Measurements from ENCODE around the gene DGKZ. TPM values are rescaled to one million over a fixed set of nuclear protein-coding genes. Genes with fewer than 3 reads are reported as not detected.

Gene DGKZ
- polyA plus RNA-seq, 2 of the 4 experiments (the other 2 are of a cell fraction): 12.8 to 28.4 TPM

GRCh38 chr11:46367916-46368267 is 20.6 kb downstream of the DGKZ start:
- FAIRE-seq (no peak), ATAC-seq (peak in 1 of 2 experiments; percentile 4; a peak in 1 of 6 replicates), DNase-seq (ENCODE audit: low read depth in 1 of 2, low spot score in 1 of 2) (no peak)
- Histone ChIP-seq H3K4me1 (peaks cover 6% of the 10 kb centered on the region), H3K27ac (no peak overlapping the region), H3K4me2 (no peak overlapping the region), H3K9me3 (no peaks in the 10 kb centered on the region), H3K4me3 (no peak overlapping the region)
- POLR2A ChIA-PET: no interaction called here
- CTCF ChIA-PET: interaction anchor here (0.6 to 19.6 kb wide), 17 partner anchors 10 to 601 kb away, joined by 3 to 325 read pairs (median 4); partner anchors contain the start of genes CHRM4 and DGKZ
- TF ChIP-seq CTCF (IDR thresholded peaks at IDR 0.05) (peak; percentile 18; the same call in 1 of the 3 replicates), RAD21 (conservative IDR thresholded peaks at IDR 0.05 in 1 of 2, IDR thresholded peaks at IDR 0.05 in 1 of 2) (0 out of 5 replicates have a peak, but pooled peaks of 1 of the 2 experiments have one; percentile 3), POLR2AphosphoS2 (conservative IDR thresholded peaks at IDR 0.05; ENCODE audit: low read length) (no peak)
- 76% methylated on average over 11 of the region's 12 CpGs for whole genome bisulfite sequencing (ENCODE audit: missing lambda C conversion rate)

- no peak for TF ChIP-seq NPAS2 (CRISPR knock-in tag; IDR thresholded peaks at IDR 0.05; ENCODE audit: borderline replicate concordance)
- peak in 1 of 2 experiments; percentile 37; a peak in 2 of 5 replicates for TF ChIP-seq RAD21 (conservative IDR thresholded peaks at IDR 0.05 in 1 of 2, IDR thresholded peaks at IDR 0.05 in 1 of 2)
- peak; percentile 42; the same call in 1 of the 3 replicates for TF ChIP-seq SMC3 (IDR thresholded peaks at IDR 0.05)
- TF ChIP-seq E2F6 (IDR thresholded peaks at IDR 0.05; ENCODE audit: borderline replicate concordance, low read depth): no peak
- TF ChIP-seq CTCF (IDR thresholded peaks at IDR 0.05): peak; percentile 63
- no peak for TF ChIP-seq RCOR1 (IDR thresholded peaks at IDR 0.05; ENCODE audit: low read depth, low read length)
- TF ChIP-seq HES2 (IDR thresholded peaks at IDR 0.05): no peak
- peak; percentile 60; the same call in 1 of the 2 replicates for TF ChIP-seq TP53 (CRISPR knock-in tag; IDR thresholded peaks at IDR 0.05)
- Histone ChIP-seq H3K4me2 (no peak overlapping the region), H3K4me3 (no peak overlapping the region), H3K9me3 (no peaks in the 10 kb centered on the region), H3K27ac (peak overlapping the region in 1 of 2 experiments; percentile 58; a peak in 2 of 6 replicates), H3K4me1 (no peaks in the 10 kb centered on the region; the same call in 2 of the 3 replicates)
- FAIRE-seq (no peak), DNase-seq (ENCODE audit: low read depth in 1 of 2, low spot score in 1 of 2) (peak; percentile 75 to 79), ATAC-seq (peak; percentile 80 to 89)
- ChIA-PET POLR2A (no interaction called here), CTCF (interaction anchor here (0.7 to 19.6 kb wide), 12 partner anchors 9 to 266 kb away, joined by 3 to 325 read pairs (median 6); partner anchors contain the start of genes CHRM4 and DGKZ)
- 57% methylated on average over 15 of the region's 25 CpGs for WGBS (ENCODE audit: missing lambda C conversion rate)
Measured at GRCh38 chr11:46369458-46370152, 22.3 kb downstream of the DGKZ start.

- FAIRE-seq: no peak
- WGBS (ENCODE audit: missing lambda C conversion rate): 90% methylated on average over 13 of the region's 13 CpGs
- no peak for ATAC-seq
- Histone ChIP-seq H3K27ac (no peak overlapping the region), H3K9me3 (no peaks in the 10 kb centered on the region), H3K4me3 (no peak overlapping the region), H3K4me1 (no peaks in the 10 kb centered on the region; the same call in 2 of the 3 replicates), H3K4me2 (no peak overlapping the region)
- ChIA-PET POLR2A (no interaction called here), CTCF (interaction anchor here (0.7 to 19.6 kb wide), 7 partner anchors 8 to 129 kb away, joined by 3 to 325 read pairs (median 17); partner anchors contain the start of genes CHRM4 and DGKZ)
- DNase-seq (ENCODE audit: low read depth in 1 of 2, low spot score in 1 of 2): no peak
- TF ChIP-seq CTCF (IDR thresholded peaks at IDR 0.05) (no peak), NFE2L2 (conservative IDR thresholded peaks at IDR 0.05; ENCODE audit: low read length) (no peak), FOSL2 (IDR thresholded peaks at IDR 0.05) (no peak), FOSL2 (CRISPR knock-in tag; IDR thresholded peaks at IDR 0.05) (no peak), MAFK (IDR thresholded peaks at IDR 0.05; ENCODE audit: partially characterized antibody) (no peak), EHMT2 (IDR thresholded peaks at IDR 0.05; ENCODE audit: low read depth) (no peak), RFX5 (IDR thresholded peaks at IDR 0.05) (no peak), SMC3 (IDR thresholded peaks at IDR 0.05) (no peak), RARB (CRISPR knock-in tag; IDR thresholded peaks at IDR 0.05) (no peak), KDM5A (IDR thresholded peaks at IDR 0.05) (no peak), HDAC2 (IDR thresholded peaks at IDR 0.05) (no peak), BCL3 (IDR thresholded peaks at IDR 0.05) (no peak), JUNB (IDR thresholded peaks at IDR 0.05) (no peak), CEBPB (IDR thresholded peaks at IDR 0.05) (no peak), FOSB (CRISPR knock-in tag; IDR thresholded peaks at IDR 0.05) (no peak)
Measured at GRCh38 chr11:46370253-46370652, 23.0 kb downstream of the DGKZ start.
